ENCODE data around the gene CFAP100. TPM values are rescaled to one million over a fixed set of nuclear protein-coding genes. Genes with fewer than 3 reads are reported as not detected.

Gene CFAP100
- polyA plus RNA-seq, 3 donors, result not detected

- DNase-seq, result no peak
- no peak overlapping the region for H3K27ac ChIP-seq (ENCODE audit: low read depth in 1 of 2, low read length in 2 of 2)
- H3K9ac ChIP-seq (ENCODE audit: insufficient read depth, low read length, poor library complexity, severe bottlenecking), result no peak overlapping the region
- Mint-ChIP-seq H3K27ac (peak overlapping the region in 1 of 7 donors; percentile 23), H3K9me3 (peaks cover 0 to 1% (median 0%) of the 10 kb centered on the region in 7 donors), H3K4me1 (no peaks in the 10 kb centered on the region), H3K4me3 (no peak overlapping the region), H3K27me3 (ENCODE audit: low read depth in 3 of 3) (peaks cover 0 to 2% (median 0%) of the 10 kb centered on the region in 3 donors), H3K36me3 (peaks cover 72 to 95% of the 10 kb centered on the region in 2 donors)
- no peaks in the 10 kb centered on the region for H3K79me2 ChIP-seq (ENCODE audit: insufficient read depth, low read length)
- H3K4me1 ChIP-seq (ENCODE audit: control insufficient read depth in 1 of 2, insufficient read depth in 2 of 2, low read length in 2 of 2), result no peaks in the 10 kb centered on the region
- no peak for TF ChIP-seq CTCF (IDR thresholded peaks at IDR 0.05)
- 94% methylated on average over 7 of the region's 18 CpGs for WGBS (ENCODE audit: insufficient coverage)
- H3K4me2 ChIP-seq (replicated peaks; ENCODE audit: extremely low read depth, low read length, poor library complexity, severe bottlenecking), result no peak overlapping the region
- no peaks in the 10 kb centered on the region for H3K9me3 ChIP-seq (replicated peaks in 1 of 2; ENCODE audit: control insufficient read depth in 1 of 2, insufficient read depth in 1 of 2, low read length in 2 of 2)
- intact Hi-C loops (cut with micrococcal nuclease), result no loop called here
- H3K4me3 ChIP-seq (replicated peaks in 1 of 3; ENCODE audit: low read depth in 2 of 3, low read length in 3 of 3), result no peak overlapping the region
- H3K36me3 ChIP-seq (replicated peaks in 1 of 2; ENCODE audit: control insufficient read depth in 1 of 2, insufficient read depth in 2 of 2, low read length in 2 of 2), result peaks cover 60 to 79% of the 10 kb centered on the region in 2 donors
- no peaks in the 10 kb centered on the region for H3K27me3 ChIP-seq (ENCODE audit: control insufficient read depth in 2 of 2, insufficient read depth in 2 of 2, low read length in 2 of 2)
- peaks cover 6% of the 10 kb centered on the region for H4K20me1 ChIP-seq (ENCODE audit: insufficient read depth, low read length)
- no peak overlapping the region for H2AFZ ChIP-seq (ENCODE audit: insufficient read depth, low read depth, low read length, poor library complexity, severe bottlenecking)
Measured at GRCh38 chr3:126436826-126437717, 42.4 kb downstream of the CFAP100 start.

GRCh38 chr3:126438186-126438585 lies 43.5 kb downstream of the CFAP100 start:
- no peak overlapping the region for H3K4me3 Mint-ChIP-seq
- no peaks in the 10 kb centered on the region for H3K9me3 ChIP-seq (replicated peaks in 1 of 2; ENCODE audit: control insufficient read depth in 1 of 2, insufficient read depth in 1 of 2, low read length in 2 of 2)
- peaks cover 0 to 4% (median 0%) of the 10 kb centered on the region in 3 donors for H3K27me3 Mint-ChIP-seq (ENCODE audit: low read depth in 3 of 3)
- WGBS (ENCODE audit: insufficient coverage), result 98% methylated on average over 7 of the region's 8 CpGs
- H3K79me2 ChIP-seq (ENCODE audit: insufficient read depth, low read length), result no peaks in the 10 kb centered on the region
- no peak overlapping the region for H3K4me2 ChIP-seq (replicated peaks; ENCODE audit: extremely low read depth, low read length, poor library complexity, severe bottlenecking)
- no peak overlapping the region for H3K9ac ChIP-seq (ENCODE audit: insufficient read depth, low read length, poor library complexity, severe bottlenecking)
- H3K36me3 Mint-ChIP-seq, result peaks cover 79 to 94% of the 10 kb centered on the region in 2 donors
- H3K4me1 ChIP-seq (ENCODE audit: control insufficient read depth in 1 of 2, insufficient read depth in 2 of 2, low read length in 2 of 2), result no peaks in the 10 kb centered on the region
- H3K4me1 Mint-ChIP-seq, result peaks cover 4% of the 10 kb centered on the region
- DNase-seq, result no peak
- H3K36me3 ChIP-seq (replicated peaks in 1 of 2; ENCODE audit: control insufficient read depth in 1 of 2, insufficient read depth in 2 of 2, low read length in 2 of 2), result peaks cover 60 to 90% of the 10 kb centered on the region in 2 donors
- no peak overlapping the region for H3K27ac ChIP-seq (ENCODE audit: low read depth in 1 of 2, low read length in 2 of 2)
- intact Hi-C loops (cut with micrococcal nuclease), result no loop called here
- no peak overlapping the region for H3K4me3 ChIP-seq (replicated peaks in 1 of 3; ENCODE audit: low read depth in 2 of 3, low read length in 3 of 3)
- H3K27me3 ChIP-seq (ENCODE audit: control insufficient read depth in 2 of 2, insufficient read depth in 2 of 2, low read length in 2 of 2), result no peaks in the 10 kb centered on the region
- peaks cover 0 to 3% (median 0%) of the 10 kb centered on the region in 7 donors for H3K9me3 Mint-ChIP-seq
- TF ChIP-seq CTCF (IDR thresholded peaks at IDR 0.05), result no peak
- peak overlapping the region in 1 of 7 donors; percentile 4 for H3K27ac Mint-ChIP-seq
- peaks cover 11% of the 10 kb centered on the region for H4K20me1 ChIP-seq (ENCODE audit: insufficient read depth, low read length)
- H2AFZ ChIP-seq (ENCODE audit: insufficient read depth, low read depth, low read length, poor library complexity, severe bottlenecking), result no peak overlapping the region

Measured in CD14-positive monocyte (primary cell).